ENCODE data around the gene SPRY2. TPM values are rescaled to one million over a fixed set of nuclear protein-coding genes. Genes with fewer than 3 reads are reported as not detected.

The SPRY2 gene
- total RNA-seq, 4 donors from 2014 or later: 17.9 to 37.0 (median 24.5) TPM

GRCh38 chr13:80362481-80362880 is 21.6 kb upstream of the SPRY2 start:
- TF ChIP-seq CTCF (IDR thresholded peaks at IDR 0.05) (no peak), POLR2A (IDR thresholded peaks at IDR 0.05) (no peak)
- H3K9me3 ChIP-seq: no peaks in the 10 kb centered on the region
- 92 to 98% methylated on average over 4 of the region's 4 CpGs for WGBS, 2 donors
- intact Hi-C loops (cut with DNase I): loop anchor here (10.0 kb wide), 1 partner anchor 588 kb away; no protein-coding TSS in a partner anchor
- H3K27me3 ChIP-seq: no peaks in the 10 kb centered on the region
- no peak overlapping the region for H3K4me3 ChIP-seq (replicated peaks in 1 of 3)
- peaks cover 5 to 19% of the 10 kb centered on the region in 2 donors for H3K4me1 ChIP-seq
- H3K36me3 ChIP-seq: no peaks in the 10 kb centered on the region
- no peak for DNase-seq
- H3K27ac ChIP-seq: no peak overlapping the region

- 87 to 90% methylated on average over 2 of the region's 2 CpGs for WGBS, 2 donors
- H3K27me3 ChIP-seq: no peaks in the 10 kb centered on the region
- no peak for TF ChIP-seq POLR2A (IDR thresholded peaks at IDR 0.05)
- no peak for TF ChIP-seq CTCF (IDR thresholded peaks at IDR 0.05)
- no peaks in the 10 kb centered on the region for H3K36me3 ChIP-seq
- no peaks in the 10 kb centered on the region for H3K9me3 ChIP-seq
- intact Hi-C loops (cut with DNase I): loop anchor here (10.0 kb wide), 1 partner anchor 587 kb away; no protein-coding TSS in a partner anchor
- H3K4me1 ChIP-seq: peaks cover 5 to 19% of the 10 kb centered on the region in 2 donors
- H3K27ac ChIP-seq: no peak overlapping the region
- no peak for DNase-seq
- H3K4me3 ChIP-seq (replicated peaks in 1 of 3): no peak overlapping the region
Observed at GRCh38 chr13:80361883-80362327, 21.0 kb upstream of the SPRY2 start.

DNA sequence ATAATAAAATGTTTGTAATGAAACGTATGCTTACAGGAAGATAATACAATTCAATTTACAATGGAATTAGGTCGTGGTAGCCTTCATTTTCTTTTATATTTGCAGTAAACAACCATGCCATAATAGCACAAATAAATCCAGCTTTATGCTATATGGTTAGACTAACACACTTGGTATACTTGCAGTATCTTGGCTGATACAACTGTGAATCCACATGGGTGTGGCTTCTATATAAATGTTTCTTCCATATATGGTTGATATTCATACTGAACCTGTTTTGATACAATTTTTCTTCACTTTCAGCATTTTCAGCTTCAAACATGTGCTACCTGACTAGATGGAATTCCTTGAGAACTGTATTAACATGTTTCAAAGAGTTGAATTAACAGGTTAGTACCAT is 20.4 kb upstream of the SPRY2 start:
- Histone ChIP-seq H3K4me3 (replicated peaks in 1 of 3) (no peak overlapping the region), H3K4me1 (peaks cover 5 to 19% of the 10 kb centered on the region in 2 donors), H3K27me3 (no peaks in the 10 kb centered on the region), H3K36me3 (no peaks in the 10 kb centered on the region), H3K27ac (no peak overlapping the region), H3K9me3 (no peaks in the 10 kb centered on the region)
- TF ChIP-seq CTCF (IDR thresholded peaks at IDR 0.05): no peak
- TF ChIP-seq POLR2A (IDR thresholded peaks at IDR 0.05): no peak
- no peak for DNase-seq
- intact Hi-C loops (cut with DNase I): loop anchor here (10.0 kb wide), 1 partner anchor 586 kb away; no protein-coding TSS in a partner anchor
- 86 to 91% methylated on average over 2 of the region's 2 CpGs for WGBS, 2 donors

DNA sequence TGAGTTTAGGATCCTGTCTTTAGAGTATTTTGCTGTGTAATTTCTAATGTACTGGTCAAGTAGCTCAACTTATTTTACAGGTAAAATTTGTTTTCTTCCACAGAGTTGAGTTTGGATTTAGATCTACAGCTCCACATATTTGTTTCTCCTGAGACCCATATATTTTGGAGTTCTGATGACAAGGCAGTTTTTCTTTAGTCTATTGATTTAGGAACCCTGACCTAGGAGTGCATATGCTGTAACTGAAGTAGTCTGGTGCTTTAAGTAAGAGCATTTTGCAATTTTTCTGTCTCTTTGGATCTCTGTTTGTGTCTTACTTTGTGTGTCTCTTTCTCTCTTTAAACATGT is 19.5 kb upstream of the SPRY2 start:
- no peak overlapping the region for H3K27ac ChIP-seq
- TF ChIP-seq CTCF (IDR thresholded peaks at IDR 0.05): no peak
- no peaks in the 10 kb centered on the region for H3K9me3 ChIP-seq
- H3K4me3 ChIP-seq (replicated peaks in 1 of 3): no peak overlapping the region
- intact Hi-C loops (cut with DNase I): loop anchor here (10.0 kb wide), 1 partner anchor 586 kb away; no protein-coding TSS in a partner anchor
- H3K27me3 ChIP-seq: no peaks in the 10 kb centered on the region
- peaks cover 5 to 19% of the 10 kb centered on the region in 2 donors for H3K4me1 ChIP-seq
- no peak for DNase-seq
- no peaks in the 10 kb centered on the region for H3K36me3 ChIP-seq

DNA sequence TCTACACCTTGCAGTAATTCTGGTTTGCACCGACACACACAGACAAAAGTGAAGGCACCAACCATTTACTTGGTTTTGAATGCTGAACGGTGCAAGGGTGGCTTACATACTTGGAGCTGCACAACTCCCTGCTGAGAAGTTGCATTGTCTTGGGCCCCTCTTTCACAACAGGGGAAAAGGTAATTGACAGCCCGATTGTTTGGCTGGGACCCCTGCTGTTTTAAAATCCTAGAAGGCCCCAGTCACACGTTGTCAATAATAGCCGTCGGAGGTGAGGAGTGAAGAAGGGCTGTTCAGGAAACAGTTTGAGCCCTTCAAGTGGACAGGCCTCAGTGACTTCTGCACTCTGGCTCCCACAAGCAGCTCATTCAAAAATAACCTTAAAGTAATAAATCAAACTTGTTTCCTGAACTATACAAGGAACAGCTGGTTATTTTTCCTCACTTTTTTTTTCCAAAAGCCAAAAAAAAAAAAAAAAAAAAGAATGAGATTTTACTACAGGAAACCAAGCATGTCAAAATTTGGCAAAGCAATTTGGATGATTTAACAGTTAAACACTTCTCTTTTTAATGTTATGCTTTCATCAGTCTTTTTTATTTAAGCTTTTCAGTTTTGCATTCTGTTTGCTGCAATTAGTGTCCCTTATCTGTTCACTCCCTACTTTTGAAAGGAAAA is 19.0 kb upstream of the SPRY2 start:
- Histone ChIP-seq H3K27me3 (no peaks in the 10 kb centered on the region), H3K36me3 (no peaks in the 10 kb centered on the region), H3K27ac (no peak overlapping the region), H3K4me1 (peaks cover 5 to 19% of the 10 kb centered on the region in 2 donors), H3K4me3 (replicated peaks in 1 of 3) (no peak overlapping the region), H3K9me3 (no peaks in the 10 kb centered on the region)
- WGBS, 2 donors: 16 to 19% methylated on average over 6 of the region's 6 CpGs
- DNase-seq: peak; percentile 63 to 64
- TF ChIP-seq POLR2A (IDR thresholded peaks at IDR 0.05) (no peak), CTCF (IDR thresholded peaks at IDR 0.05) (no peak)
- intact Hi-C loops (cut with DNase I): loop anchor here (10.0 kb wide), 1 partner anchor 585 kb away; no protein-coding TSS in a partner anchor
